Adrenal gland (tissue), 12 donors: ENCODE results near the gene TPCN1. TPM values are rescaled to one million over a fixed set of nuclear protein-coding genes. Genes with fewer than 3 reads are reported as not detected.

Source experiments
- DNase-seq, 7 donors: peaks; one replicate each; pipeline ENCODE4 v3.0.0-alpha.2; 2019 to 2020
- H3K27ac ChIP-seq, 5 donors: fragments of 200-600 bp; sonication (generic) in 4 of 5; 1 replicate in 3 of 5; 2 replicates in 2 of 5; pipeline versions ENCODE4 v1.5.1 to v1.8.0; 2016 to 2020; ENCODE audit warnings: mild to moderate bottlenecking in 1 of 5
- H3K27me3 ChIP-seq: fragments of 200-600 bp; 2 replicates; pipeline ENCODE4 v1.8.0; 2021
- H3K36me3 ChIP-seq, 2 donors: fragments of 200-600 bp; replicated peaks in 1 of 2; 1 replicate in 1 of 2; 2 replicates in 1 of 2; pipeline versions ENCODE4 v1.5.1 to v1.8.0; 2018 to 2022
- H3K4me1 ChIP-seq, 2 donors: fragments of 200-600 bp; replicated peaks in 1 of 2; 1 replicate in 1 of 2; 2 replicates in 1 of 2; pipeline versions ENCODE4 v1.5.1 to v1.8.0; 2018 to 2021
- H3K4me3 ChIP-seq, 4 donors: fragments of 200-600 bp; sonication (generic) in 3 of 4; one replicate each; pipeline ENCODE4 v1.5.1; 2016 to 2018
- H3K9me3 ChIP-seq, 3 donors: fragments of 200-600 bp; sonication (generic) in 1 of 3; replicated peaks in 1 of 3; 1 replicate in 2 of 3; 2 replicates in 1 of 3; pipeline versions ENCODE4 v1.5.1 to v1.8.0; 2016 to 2021
- POLR2A ChIP-seq, 2 donors: fragments of 450-650 bp; IDR thresholded peaks; one replicate each; pipeline ENCODE4 v1.6.1; 2017; ENCODE audit warnings: antibody characterized with exemption in 2 of 2, mild to moderate bottlenecking in 2 of 2, moderate library complexity in 1 of 2
- WGBS, 4 donors: extraction: QIAGEN DNeasy Blood & Tissue Kit in 2 of 4; methylation state at CpG; one replicate each; pipeline versions ENCODE4 v1.1.5 to v1.1.7; 2013 to 2017; 5-methylcytosine and 5-hydroxymethylcytosine counted together
- intact Hi-C, 2 donors: fragments of 100-400 bp; cut with DNase I; formaldehyde crosslinking; loops; one replicate each; pipeline versions ENCODE4 v1.14.1 to v1.15.0; 2022 to 2023
- polyA plus RNA-seq, 3 donors: library from polyadenylated mRNA; stranded (reverse); fragments of 200-250 nt in 2 of 3; fragments of 350-450 nt in 1 of 3; fragmentation: Illumina TruSeq in 1 of 3; extraction: RNeasy Lipid Tissue Mini Kit (QIAGEN cat#74804) in 1 of 3; gene quantifications; one replicate each; pipeline ENCODE4 v1.2.3, GENCODE V29; 2013 to 2014
- total RNA-seq, 9 donors: library from RNA; depleted of rRNA in 4 of 9; stranded (reverse); fragments of >200 nt in 4 of 9; fragments of 120-200 nt in 1 of 9; fragmentation: NEBNext Ultra II Directional in 1 of 9; extraction: Animal tissue kit (Norgen Biotek cat#: 25700) in 1 of 9; gene quantifications; one replicate each; pipeline versions ENCODE4 v1.1.0 to v1.2.4, GENCODE V29; 2013 to 2023
- TF ChIP-seq, protein P1 (sequence below), 6 experiments: fragments of 450-650 bp in 4 of 6; fragments of 200-600 bp in 2 of 6; sonication (generic) in 1 of 6; IDR thresholded peaks; 1 replicate in 5 of 6; 2 replicates in 1 of 6; pipeline versions ENCODE4 v1.5.1 to v1.8.0; 2016 to 2021; ENCODE audit warnings: antibody characterized with exemption in 6 of 6, mild to moderate bottlenecking in 2 of 6, moderate library complexity in 1 of 6
- donor health status: healthy with polysubstance abuse.
- donor health status: Bipolar disorder and iron deficiency.
- donor health status: DM: yes; HTN: yes; CAD: no.
- donor health status: DM: no; HTN: no; CAD: no.
- donor health status: DM: no; HTN: no; CAD: no.
- donor health status: DM: yes; HTN: yes; CAD: no.

Gene TPCN1
- total and polyA plus RNA-seq, 12 donors, result 21.2 to 198 (median 80.9) TPM

DNA sequence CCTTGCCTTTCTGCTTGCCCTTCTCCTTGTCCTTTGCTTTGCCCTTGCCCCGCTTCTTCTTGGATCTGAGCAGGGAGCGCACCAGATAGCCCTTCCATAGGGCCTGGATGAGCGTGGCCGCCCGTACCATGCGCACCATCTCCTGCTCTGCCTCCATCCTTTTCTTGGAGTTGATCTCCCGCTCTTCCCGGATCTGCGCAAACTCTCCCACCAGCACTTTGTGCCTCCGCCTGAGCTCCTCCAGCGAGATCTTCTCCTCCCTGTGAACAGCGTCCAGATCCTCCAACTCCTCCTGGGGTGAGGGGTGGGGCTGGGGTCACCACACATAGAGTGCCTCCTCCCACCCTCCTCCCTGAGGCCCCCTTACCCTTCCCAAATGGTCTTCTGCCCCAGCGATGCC, 25.7 kb upstream of the TPCN1 start:
- H3K27me3 ChIP-seq, result no peaks in the 10 kb centered on the region
- no peak for DNase-seq
- 93 to 98% (median 95%) methylated on average over 13 of the region's 13 CpGs for WGBS, 4 donors
- TF ChIP-seq, protein P1, sequence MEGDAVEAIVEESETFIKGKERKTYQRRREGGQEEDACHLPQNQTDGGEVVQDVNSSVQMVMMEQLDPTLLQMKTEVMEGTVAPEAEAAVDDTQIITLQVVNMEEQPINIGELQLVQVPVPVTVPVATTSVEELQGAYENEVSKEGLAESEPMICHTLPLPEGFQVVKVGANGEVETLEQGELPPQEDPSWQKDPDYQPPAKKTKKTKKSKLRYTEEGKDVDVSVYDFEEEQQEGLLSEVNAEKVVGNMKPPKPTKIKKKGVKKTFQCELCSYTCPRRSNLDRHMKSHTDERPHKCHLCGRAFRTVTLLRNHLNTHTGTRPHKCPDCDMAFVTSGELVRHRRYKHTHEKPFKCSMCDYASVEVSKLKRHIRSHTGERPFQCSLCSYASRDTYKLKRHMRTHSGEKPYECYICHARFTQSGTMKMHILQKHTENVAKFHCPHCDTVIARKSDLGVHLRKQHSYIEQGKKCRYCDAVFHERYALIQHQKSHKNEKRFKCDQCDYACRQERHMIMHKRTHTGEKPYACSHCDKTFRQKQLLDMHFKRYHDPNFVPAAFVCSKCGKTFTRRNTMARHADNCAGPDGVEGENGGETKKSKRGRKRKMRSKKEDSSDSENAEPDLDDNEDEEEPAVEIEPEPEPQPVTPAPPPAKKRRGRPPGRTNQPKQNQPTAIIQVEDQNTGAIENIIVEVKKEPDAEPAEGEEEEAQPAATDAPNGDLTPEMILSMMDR (IDR thresholded peaks at IDR 0.05), result no peak
- TF ChIP-seq POLR2A (IDR thresholded peaks at IDR 0.05), result no peak
- H3K27ac ChIP-seq, result peak overlapping the region in 1 of 5 donors; percentile 78
- peaks cover 7 to 26% of the 10 kb centered on the region in 2 donors for H3K4me1 ChIP-seq
- no peaks in the 10 kb centered on the region for H3K9me3 ChIP-seq
- peaks cover 0 to 13% of the 10 kb centered on the region in 2 donors for H3K36me3 ChIP-seq
- H3K4me3 ChIP-seq, result no peak overlapping the region
- intact Hi-C loops, result loop anchor here in 1 of 2 donors (10.0 kb wide), 1 partner anchor 99 kb away; no protein-coding TSS in a partner anchor

DNA sequence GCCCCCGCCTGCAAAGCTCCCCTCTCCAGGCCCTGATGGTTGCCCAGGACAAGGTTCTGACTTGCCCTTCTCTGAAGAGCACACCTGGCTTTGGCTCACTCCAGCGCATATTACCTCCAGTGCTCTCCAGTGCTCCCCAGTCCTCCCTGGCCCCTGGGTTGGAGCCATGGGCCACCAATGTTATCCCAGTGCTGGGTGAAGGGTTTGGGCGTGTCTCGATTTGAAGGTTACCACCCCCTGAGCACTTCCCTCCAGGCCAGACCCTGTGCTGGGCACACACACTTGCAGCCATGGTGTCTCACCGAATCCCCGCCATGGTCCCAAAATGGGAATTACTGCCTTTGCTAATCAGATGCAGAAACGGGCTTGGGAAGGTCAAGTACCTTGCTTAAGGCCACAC, 24.7 kb upstream of the TPCN1 start:
- TF ChIP-seq POLR2A (IDR thresholded peaks at IDR 0.05), result no peak
- TF ChIP-seq, protein P1 (IDR thresholded peaks at IDR 0.05), result no peak
- intact Hi-C loops, result loop anchor here in 1 of 2 donors (10.0 kb wide), 1 partner anchor 98 kb away; no protein-coding TSS in a partner anchor
- peaks cover 0 to 8% of the 10 kb centered on the region in 2 donors for H3K36me3 ChIP-seq
- peak overlapping the region in 1 of 5 donors; percentile 12 for H3K27ac ChIP-seq
- WGBS, 4 donors, result 62 to 83% (median 71%) methylated on average over 3 to 7 of the region's 7 CpGs
- no peaks in the 10 kb centered on the region for H3K9me3 ChIP-seq
- no peaks in the 10 kb centered on the region for H3K27me3 ChIP-seq
- no peak for DNase-seq
- no peak overlapping the region for H3K4me3 ChIP-seq
- peaks cover 12 to 34% of the 10 kb centered on the region in 2 donors for H3K4me1 ChIP-seq

DNA sequence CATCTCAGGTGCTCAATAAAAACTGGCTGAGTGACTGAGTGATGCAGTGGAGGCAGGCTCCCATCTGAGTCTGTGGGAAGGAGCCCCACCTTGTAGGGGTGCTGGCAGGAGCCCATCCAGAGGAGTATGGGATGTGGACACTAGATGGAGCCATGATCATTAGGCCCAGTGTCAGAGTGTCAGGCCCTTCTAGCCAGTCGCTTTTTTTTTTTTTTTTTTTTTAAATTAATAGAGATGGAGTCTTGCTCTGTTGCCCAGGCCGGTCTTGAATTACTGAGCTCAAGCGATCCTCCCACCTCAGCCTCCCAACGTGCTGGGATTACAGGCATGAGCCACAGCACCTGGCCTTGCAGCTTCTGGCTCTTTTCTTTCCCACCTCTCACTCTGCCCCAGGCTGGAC, 24.3 kb upstream of the TPCN1 start:
- Histone ChIP-seq H3K9me3 (no peaks in the 10 kb centered on the region), H3K4me1 (peaks cover 12 to 34% of the 10 kb centered on the region in 2 donors), H3K36me3 (peaks cover 0 to 4% of the 10 kb centered on the region in 2 donors), H3K4me3 (no peak overlapping the region), H3K27me3 (no peaks in the 10 kb centered on the region), H3K27ac (peak overlapping the region in 1 of 5 donors; percentile 12)
- TF ChIP-seq, protein P1 (IDR thresholded peaks at IDR 0.05), result peak; percentile 50 to 74 (median 72)
- TF ChIP-seq POLR2A (IDR thresholded peaks at IDR 0.05), result no peak
- DNase-seq, result peak; percentile 78 to 92 (median 84)
- intact Hi-C loops, result loop anchor here in 1 of 2 donors (10.0 kb wide), 1 partner anchor 98 kb away; no protein-coding TSS in a partner anchor
- 3 to 8% (median 7%) methylated on average over 4 of the region's 4 CpGs for WGBS, 4 donors

DNA sequence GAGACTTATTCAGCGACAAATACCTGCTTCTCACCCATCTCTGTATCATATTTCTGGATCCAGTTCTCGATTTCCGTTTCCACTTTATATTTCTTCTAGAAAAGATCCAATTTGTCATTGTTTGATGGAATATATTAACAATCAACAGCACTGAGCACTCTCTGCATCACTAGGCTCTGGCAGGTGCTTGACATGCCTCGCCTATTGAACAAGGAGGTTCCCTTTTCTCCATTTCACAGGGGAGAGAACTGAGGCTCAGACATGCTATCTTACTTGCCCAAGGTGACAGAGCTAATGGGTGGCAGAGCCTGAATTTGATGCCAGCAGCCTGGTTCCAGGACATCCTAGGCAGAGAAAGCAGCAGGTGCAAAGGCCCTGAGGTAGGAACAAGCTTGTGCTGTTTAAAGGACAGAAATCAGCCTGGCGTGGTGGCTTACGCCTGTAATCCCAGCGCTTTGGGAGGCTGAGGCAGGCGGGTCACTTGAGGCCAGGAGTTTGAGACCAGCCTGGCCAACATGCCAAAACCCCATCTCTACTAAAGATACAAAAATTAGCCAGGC, 23.7 kb upstream of the TPCN1 start:
- WGBS, 4 donors, result 92 to 95% (median 93%) methylated on average over 8 of the region's 8 CpGs
- H3K27me3 ChIP-seq, result no peaks in the 10 kb centered on the region
- no peak overlapping the region for H3K4me3 ChIP-seq
- no peak for DNase-seq
- no peak overlapping the region for H3K27ac ChIP-seq
- H3K4me1 ChIP-seq, result peaks cover 12 to 34% of the 10 kb centered on the region in 2 donors
- TF ChIP-seq, protein P1 (IDR thresholded peaks at IDR 0.05), result no peak
- no peak for TF ChIP-seq POLR2A (IDR thresholded peaks at IDR 0.05)
- H3K9me3 ChIP-seq, result no peaks in the 10 kb centered on the region
- H3K36me3 ChIP-seq, result no peaks in the 10 kb centered on the region
- intact Hi-C loops, result loop anchor here in 1 of 2 donors (10.0 kb wide), 1 partner anchor 97 kb away; no protein-coding TSS in a partner anchor
